Measurements from ENCODE around the gene ZNF831. TPM values are rescaled to one million over a fixed set of nuclear protein-coding genes. Genes with fewer than 3 reads are reported as not detected.

ZNF831 gene
- total and polyA plus RNA-seq, 10 of the 15 experiments (the other 5 are each of a cell fraction or from before 2014, with no cell fraction given), result 0.01 to 0.97 (median 0.23) TPM

DNA sequence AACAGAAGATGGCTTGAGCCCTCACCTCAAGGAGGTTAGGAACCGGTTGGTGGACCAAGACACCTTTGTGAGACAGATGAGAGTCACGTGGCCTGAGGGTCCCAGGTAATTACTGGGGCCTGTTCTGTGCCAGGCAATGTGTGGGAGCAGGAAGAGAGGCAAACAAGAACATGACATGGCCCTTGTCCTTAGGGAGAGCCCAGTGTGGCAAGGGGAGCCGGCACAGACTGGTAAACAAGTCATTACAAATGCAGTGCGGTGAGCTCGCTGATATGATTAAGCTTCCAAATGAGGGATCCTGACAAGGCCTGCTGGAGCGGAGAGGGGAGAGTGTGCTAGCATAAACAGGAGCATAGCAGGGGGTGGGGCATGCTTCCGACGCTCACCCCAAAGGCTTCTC, 55.6 kb downstream of the ZNF831 start:
- Histone ChIP-seq H3K4me3 (no peak overlapping the region), H3K9ac (ENCODE audit: control insufficient read depth, insufficient read depth, low read length) (no peak overlapping the region), H2AFZ (ENCODE audit: control insufficient read depth, low read depth, low read length) (no peak overlapping the region), H3K27ac (ENCODE audit: control insufficient read depth, insufficient read depth) (no peak overlapping the region), H3K4me2 (ENCODE audit: control insufficient read depth, insufficient read depth) (no peak overlapping the region), H3K27me3 (replicated peaks in 1 of 2; ENCODE audit: control insufficient read depth in 2 of 2, insufficient read depth in 2 of 2, low read length in 1 of 2) (peaks cover 8% of the 10 kb centered on the region in 2 experiments), H3K36me3 (ENCODE audit: control insufficient read depth in 2 of 2, insufficient read depth in 2 of 2, low read length in 1 of 2) (no peaks in the 10 kb centered on the region), H3K4me1 (ENCODE audit: control insufficient read depth, insufficient read depth, low read length) (no peaks in the 10 kb centered on the region), H3K9me3 (replicated peaks; ENCODE audit: control insufficient read depth, insufficient read depth, low read length) (no peaks in the 10 kb centered on the region), H4K20me1 (ENCODE audit: control insufficient read depth, insufficient read depth) (no peaks in the 10 kb centered on the region), H3K79me2 (ENCODE audit: control insufficient read depth, insufficient read depth, low read length) (no peaks in the 10 kb centered on the region)
- CTCF ChIA-PET, result interaction anchor here (0.8 kb wide), 1 partner anchor 130 kb away, joined by 3 read pairs; no protein-coding TSS in a partner anchor
- BruUV-seq (replicated peaks), result no TSS peak
- no peak for ATAC-seq
- intact Hi-C loops (cut with micrococcal nuclease; ENCODE audit: unreplicated experiment) (no loop called here), in situ Hi-C loops (cut with MboI) (no loop called here)
- TF ChIP-seq, protein P1, sequence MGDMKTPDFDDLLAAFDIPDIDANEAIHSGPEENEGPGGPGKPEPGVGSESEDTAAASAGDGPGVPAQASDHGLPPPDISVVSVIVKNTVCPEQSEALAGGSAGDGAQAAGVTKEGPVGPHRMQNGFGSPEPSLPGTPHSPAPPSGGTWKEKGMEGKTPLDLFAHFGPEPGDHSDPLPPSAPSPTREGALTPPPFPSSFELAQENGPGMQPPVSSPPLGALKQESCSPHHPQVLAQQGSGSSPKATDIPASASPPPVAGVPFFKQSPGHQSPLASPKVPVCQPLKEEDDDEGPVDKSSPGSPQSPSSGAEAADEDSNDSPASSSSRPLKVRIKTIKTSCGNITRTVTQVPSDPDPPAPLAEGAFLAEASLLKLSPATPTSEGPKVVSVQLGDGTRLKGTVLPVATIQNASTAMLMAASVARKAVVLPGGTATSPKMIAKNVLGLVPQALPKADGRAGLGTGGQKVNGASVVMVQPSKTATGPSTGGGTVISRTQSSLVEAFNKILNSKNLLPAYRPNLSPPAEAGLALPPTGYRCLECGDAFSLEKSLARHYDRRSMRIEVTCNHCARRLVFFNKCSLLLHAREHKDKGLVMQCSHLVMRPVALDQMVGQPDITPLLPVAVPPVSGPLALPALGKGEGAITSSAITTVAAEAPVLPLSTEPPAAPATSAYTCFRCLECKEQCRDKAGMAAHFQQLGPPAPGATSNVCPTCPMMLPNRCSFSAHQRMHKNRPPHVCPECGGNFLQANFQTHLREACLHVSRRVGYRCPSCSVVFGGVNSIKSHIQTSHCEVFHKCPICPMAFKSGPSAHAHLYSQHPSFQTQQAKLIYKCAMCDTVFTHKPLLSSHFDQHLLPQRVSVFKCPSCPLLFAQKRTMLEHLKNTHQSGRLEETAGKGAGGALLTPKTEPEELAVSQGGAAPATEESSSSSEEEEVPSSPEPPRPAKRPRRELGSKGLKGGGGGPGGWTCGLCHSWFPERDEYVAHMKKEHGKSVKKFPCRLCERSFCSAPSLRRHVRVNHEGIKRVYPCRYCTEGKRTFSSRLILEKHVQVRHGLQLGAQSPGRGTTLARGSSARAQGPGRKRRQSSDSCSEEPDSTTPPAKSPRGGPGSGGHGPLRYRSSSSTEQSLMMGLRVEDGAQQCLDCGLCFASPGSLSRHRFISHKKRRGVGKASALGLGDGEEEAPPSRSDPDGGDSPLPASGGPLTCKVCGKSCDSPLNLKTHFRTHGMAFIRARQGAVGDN (IDR thresholded peaks at IDR 0.05), result no peak
- TF ChIP-seq SREBF1 (IDR thresholded peaks at IDR 0.05; ENCODE audit: low read length) (no peak), YBX1 (IDR thresholded peaks at IDR 0.05) (no peak), MYB (IDR thresholded peaks at IDR 0.05; ENCODE audit: borderline replicate concordance, low read depth, low read length) (no peak), SMARCA5 (IDR thresholded peaks at IDR 0.05) (no peak), ATF7 (IDR thresholded peaks at IDR 0.05; ENCODE audit: low read depth) (no peak), HDAC2 (IDR thresholded peaks at IDR 0.05) (no peak), PML (IDR thresholded peaks at IDR 0.05; ENCODE audit: low read length) (no peak), MEF2B (IDR thresholded peaks at IDR 0.05; ENCODE audit: partially characterized antibody, poor library complexity, severe bottlenecking) (no peak), ESRRA (IDR thresholded peaks at IDR 0.05; ENCODE audit: low read length) (no peak), TAF1 (IDR thresholded peaks at IDR 0.05; ENCODE audit: borderline replicate concordance, low read depth, low read length) (no peak), EED (IDR thresholded peaks at IDR 0.05; ENCODE audit: low read depth) (no peak), YY1 (IDR thresholded peaks at IDR 0.05; ENCODE audit: low read depth, low read length) (no peak), NR2C2 (IDR thresholded peaks at IDR 0.05; ENCODE audit: borderline replicate concordance, control insufficient read depth, insufficient read length, low read depth) (no peak)
- TF ChIP-seq, protein P2, sequence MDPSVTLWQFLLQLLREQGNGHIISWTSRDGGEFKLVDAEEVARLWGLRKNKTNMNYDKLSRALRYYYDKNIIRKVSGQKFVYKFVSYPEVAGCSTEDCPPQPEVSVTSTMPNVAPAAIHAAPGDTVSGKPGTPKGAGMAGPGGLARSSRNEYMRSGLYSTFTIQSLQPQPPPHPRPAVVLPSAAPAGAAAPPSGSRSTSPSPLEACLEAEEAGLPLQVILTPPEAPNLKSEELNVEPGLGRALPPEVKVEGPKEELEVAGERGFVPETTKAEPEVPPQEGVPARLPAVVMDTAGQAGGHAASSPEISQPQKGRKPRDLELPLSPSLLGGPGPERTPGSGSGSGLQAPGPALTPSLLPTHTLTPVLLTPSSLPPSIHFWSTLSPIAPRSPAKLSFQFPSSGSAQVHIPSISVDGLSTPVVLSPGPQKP (IDR thresholded peaks at IDR 0.05; ENCODE audit: low read depth, low read length), result no peak
- TF ChIP-seq, protein P3, sequence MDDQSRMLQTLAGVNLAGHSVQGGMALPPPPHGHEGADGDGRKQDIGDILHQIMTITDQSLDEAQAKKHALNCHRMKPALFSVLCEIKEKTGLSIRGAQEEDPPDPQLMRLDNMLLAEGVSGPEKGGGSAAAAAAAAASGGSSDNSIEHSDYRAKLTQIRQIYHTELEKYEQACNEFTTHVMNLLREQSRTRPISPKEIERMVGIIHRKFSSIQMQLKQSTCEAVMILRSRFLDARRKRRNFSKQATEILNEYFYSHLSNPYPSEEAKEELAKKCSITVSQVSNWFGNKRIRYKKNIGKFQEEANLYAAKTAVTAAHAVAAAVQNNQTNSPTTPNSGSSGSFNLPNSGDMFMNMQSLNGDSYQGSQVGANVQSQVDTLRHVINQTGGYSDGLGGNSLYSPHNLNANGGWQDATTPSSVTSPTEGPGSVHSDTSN (IDR thresholded peaks at IDR 0.05; ENCODE audit: insufficient replicate concordance, low read depth, low read length), result no peak
- TF ChIP-seq, protein P4, sequence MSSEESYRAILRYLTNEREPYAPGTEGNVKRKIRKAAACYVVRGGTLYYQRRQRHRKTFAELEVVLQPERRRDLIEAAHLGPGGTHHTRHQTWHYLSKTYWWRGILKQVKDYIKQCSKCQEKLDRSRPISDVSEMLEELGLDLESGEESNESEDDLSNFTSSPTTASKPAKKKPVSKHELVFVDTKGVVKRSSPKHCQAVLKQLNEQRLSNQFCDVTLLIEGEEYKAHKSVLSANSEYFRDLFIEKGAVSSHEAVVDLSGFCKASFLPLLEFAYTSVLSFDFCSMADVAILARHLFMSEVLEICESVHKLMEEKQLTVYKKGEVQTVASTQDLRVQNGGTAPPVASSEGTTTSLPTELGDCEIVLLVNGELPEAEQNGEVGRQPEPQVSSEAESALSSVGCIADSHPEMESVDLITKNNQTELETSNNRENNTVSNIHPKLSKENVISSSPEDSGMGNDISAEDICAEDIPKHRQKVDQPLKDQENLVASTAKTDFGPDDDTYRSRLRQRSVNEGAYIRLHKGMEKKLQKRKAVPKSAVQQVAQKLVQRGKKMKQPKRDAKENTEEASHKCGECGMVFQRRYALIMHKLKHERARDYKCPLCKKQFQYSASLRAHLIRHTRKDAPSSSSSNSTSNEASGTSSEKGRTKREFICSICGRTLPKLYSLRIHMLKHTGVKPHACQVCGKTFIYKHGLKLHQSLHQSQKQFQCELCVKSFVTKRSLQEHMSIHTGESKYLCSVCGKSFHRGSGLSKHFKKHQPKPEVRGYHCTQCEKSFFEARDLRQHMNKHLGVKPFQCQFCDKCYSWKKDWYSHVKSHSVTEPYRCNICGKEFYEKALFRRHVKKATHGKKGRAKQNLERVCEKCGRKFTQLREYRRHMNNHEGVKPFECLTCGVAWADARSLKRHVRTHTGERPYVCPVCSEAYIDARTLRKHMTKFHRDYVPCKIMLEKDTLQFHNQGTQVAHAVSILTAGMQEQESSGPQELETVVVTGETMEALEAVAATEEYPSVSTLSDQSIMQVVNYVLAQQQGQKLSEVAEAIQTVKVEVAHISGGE (CRISPR knock-in tag; IDR thresholded peaks at IDR 0.05), result no peak
- DNase-seq (ENCODE audit: low read depth, low spot score), result no peak
- SMC1A ChIA-PET (ENCODE audit: uncharacterized antibody, unreplicated experiment), result no interaction called here
- RAD21 ChIA-PET (ENCODE audit: unreplicated experiment), result no interaction called here
- POLR2A ChIA-PET, result no interaction called here
- no peak for FAIRE-seq
- WGBS (ENCODE audit: insufficient coverage, insufficient replicate concordance, low lambda C conversion rate, missing lambda C conversion rate), result 32% methylated on average over 8 of the region's 8 CpGs

Data from GM12878 (cell line).